CD4-positive, alpha-beta T cell treated with Interleukin-10 for 1 hour (primary cell): ENCODE results near the gene HCST.
"Not testable (repeated sequence)": the region's sequence is repeated elsewhere in the genome, so short reads cannot be mapped to it uniquely, and the experiment has no call there.

Experiments
- DNase-seq: peaks from one replicate; pipeline ENCODE4 v3.0.0-alpha.2; 2020

Gene HCST

DNA sequence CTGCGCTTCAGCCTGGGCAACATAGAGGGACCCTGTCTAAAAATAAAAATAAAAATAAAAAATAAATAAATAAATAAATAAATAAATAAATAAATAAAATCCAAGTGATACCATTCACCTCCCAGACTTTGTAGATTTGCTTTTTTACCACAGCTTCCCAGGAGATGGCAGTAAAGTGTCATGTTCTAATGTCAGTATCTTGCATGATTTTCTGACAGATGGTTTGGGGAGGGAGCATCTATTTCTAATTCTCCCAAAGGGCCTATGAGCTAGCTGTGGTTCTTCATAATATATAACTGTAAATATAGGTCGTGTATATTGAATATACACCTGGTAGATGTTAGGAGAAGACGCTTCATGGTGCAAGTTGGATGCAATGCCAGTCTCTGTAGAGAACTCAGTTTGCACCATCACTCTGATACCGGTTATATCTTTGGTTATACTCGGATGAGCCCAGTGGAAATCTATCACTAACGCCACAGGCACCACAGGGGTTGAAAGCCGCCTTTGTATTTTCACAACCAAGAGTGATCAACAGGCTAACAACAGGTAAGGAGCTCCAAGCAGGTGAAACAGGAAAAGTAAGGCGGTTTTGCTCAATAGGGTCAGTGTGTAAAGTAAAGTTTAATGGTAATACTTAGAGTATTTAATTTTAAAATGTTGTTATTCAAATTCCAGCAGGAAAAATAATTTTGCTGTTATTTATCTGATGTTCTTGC lies 20.1 kb upstream of the HCST start:
- DNase-seq, result peak; percentile 85

- no peak for DNase-seq
Measured at GRCh38 chr19:35883882-35884281, 18.4 kb upstream of the HCST start.

DNA sequence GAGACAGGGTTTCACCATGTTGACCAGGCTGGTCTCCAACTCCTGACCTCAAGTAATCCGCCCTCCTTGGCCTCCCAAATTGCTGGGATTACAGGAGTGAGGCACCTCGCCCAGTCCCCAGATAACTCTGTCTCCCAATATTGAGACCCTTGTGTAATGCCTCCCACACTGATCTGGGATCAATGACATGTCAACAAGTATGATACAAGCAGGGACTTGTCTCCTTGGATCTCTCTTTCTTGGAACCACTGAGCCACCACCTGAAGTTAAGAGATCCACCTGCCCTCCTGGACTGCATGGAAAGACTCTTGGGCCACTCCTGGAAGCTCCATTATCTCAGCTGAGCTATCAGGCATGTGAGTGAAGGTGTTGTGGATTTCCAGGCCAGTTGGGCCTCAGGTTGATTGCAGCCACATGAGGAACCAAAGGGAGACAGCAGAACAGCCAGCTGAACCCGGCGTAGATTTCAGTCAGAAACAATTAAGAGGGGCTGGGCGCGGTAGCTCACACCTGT lies 17.0 kb upstream of the HCST start:
- DNase-seq, result no peak

GRCh38 chr19:35885904-35886303 lies 16.4 kb upstream of the HCST start:
- no peak for DNase-seq

DNA sequence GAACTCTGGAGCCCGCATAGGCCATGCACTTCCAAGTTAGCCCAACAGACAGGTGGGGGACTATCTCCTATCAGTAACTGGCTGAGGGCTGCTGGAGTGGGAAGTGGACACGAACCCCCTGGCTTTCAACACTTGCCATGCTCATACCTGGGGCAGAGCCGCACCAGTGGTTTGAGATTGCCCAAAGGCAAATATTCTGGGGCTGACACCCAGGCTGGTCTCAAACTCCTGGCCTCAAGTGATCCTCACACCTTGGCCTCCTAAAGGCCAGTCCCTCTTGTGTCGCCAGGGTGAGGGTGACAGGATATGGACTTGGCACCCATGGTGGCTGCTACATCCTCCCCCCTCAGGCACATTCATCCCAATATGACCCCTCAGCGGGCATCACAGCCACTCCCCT lies 15.1 kb upstream of the HCST start:
- no peak for DNase-seq

DNA sequence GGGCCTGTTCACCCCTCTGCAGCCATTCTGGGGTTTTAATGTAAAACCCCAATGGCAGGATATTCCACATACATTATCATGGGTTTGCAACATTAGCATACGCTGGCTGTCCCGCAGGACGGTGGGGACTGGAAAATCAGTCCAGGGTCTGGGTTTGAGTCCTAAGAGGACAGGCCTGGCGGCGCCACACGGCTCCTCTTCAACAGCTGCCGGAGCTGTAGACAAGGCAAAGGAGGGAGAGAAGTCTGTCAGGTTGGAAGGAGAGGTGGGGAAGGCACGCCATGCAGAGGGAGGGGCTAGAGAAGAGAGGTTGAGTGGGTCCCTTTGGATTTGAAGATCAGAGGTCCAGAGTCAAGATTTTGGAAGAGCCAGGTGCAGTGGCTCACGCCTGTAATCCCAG lies 13.9 kb upstream of the HCST start:
- DNase-seq, result no peak

- DNase-seq, result no peak
Measured at GRCh38 chr19:35889370-35890112, 12.8 kb upstream of the HCST start.

DNA sequence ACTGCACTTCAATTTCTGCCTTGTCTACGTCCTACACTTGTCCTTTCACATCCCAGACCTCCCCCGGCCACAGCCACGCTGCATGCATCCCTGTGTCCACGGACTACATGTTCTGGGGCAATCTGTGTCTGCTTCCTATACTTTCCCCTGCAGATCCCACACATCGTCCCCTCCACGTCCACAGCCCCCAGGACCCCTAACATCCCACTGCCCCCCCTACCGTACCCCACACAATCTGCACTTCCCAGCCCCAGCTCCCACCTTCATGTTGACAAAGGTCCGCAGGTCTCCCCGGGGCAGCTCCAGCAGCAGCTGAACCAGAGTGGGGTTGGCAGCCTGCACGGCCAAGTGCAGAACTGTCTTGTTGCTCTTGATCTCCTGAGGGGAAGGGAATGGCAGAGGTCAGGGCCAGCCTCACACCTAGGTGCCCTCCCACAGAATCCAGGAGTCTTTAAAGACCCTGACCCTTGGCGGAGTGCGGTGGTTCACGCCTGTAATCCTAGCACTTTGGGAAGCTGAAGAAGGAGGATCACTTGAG lies 12.1 kb upstream of the HCST start:
- DNase-seq, result no peak

DNA sequence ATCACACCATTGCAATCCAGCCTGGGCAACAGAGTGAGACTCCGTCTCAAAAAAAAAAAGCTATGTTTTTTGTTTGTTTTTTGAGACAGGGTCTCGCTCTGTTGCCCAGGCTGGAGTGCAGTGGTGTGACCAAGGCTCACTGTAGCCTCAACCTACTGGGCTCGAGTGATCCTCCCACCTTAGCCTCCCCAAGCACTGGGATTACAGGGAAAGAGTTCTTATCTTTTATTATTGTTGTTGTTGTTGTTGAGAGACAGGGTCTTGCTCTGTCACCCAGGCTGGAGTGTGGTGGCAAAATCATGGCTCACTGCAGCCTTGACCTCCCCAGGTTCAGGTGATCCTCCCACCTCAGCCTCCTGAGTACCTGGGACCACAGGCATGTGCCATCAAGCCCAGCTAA lies 10.5 kb upstream of the HCST start:
- not testable (repeated sequence) for DNase-seq

GRCh38 chr19:35894342-35894741 lies 8.0 kb upstream of the HCST start:
- no peak for DNase-seq

GRCh38 chr19:35895911-35896642 lies 6.3 kb upstream of the HCST start:
- no peak for DNase-seq

DNA sequence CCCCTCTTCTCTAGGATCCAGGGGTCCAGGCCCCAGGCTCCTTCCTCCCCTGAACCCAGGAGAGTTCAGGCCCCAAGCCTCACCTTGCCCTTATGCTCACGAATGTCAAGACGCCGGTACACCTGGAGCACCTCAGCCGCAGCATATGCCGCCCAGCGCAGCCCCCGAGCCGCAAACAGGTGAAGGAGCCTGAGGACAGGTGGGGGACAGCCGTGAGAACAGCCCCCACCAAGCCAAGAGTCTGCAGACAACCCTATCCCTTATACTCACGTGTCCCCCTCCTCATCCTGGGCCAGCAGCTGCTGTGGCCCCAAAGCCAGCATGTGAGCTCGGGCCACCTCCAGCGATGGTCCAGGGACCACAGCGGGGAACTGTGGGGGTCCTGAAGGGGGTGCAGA lies 5.7 kb upstream of the HCST start:
- no peak for DNase-seq

DNA sequence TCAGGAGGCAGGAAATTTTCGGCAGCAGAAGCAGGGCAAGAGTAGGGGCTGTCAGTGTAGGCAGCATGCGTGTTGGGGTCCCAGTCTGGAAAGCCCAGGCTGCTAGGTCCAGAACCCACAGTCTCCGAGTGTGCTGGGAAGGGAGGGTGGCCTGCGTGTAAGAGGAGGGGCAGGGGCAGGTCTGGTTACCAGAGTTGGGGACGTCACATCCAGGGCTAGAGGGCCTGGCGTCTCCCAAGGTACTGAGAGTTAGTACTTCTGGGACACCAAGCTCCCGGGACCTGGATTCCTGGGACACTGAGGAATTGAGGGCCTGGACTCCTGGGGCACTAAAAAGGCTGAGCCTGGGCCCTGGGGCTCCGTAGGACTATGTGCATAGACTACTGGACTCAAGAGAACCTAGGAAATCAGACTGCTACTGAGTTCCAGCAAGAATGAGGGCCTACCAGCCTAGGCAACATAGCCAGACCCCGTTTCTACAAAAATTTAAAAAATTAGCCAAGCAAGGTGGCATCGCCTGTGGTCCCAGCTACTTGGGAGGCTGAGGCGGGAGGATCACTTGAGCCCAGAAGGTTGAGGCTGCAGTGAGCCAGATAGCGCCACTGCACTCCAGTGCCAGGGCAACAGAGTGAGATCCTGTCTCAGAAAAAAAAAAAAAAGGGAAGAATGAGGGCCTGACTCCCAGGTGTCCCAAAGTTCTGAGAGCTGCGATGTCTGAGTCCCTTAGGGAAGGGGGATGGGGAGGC lies 4.5 kb upstream of the HCST start:
- no peak for DNase-seq

DNA sequence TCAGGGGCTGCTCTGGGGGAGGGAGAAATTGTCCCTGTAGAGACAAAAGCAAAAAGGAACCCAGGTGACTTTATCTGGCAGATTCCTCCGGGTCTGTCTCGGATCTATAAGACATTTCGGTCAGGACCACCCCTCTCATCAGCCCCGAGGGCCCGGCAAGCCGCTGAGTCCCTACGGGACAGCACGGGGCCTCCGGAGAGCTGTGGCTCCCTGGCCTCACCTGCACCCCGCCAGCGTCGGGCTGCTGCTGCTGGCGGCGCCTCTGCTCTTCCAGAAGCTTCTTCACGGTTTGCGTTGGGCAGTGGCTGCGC lies 3.9 kb upstream of the HCST start:
- DNase-seq, result no peak

- peak; percentile 90 for DNase-seq
Measured at GRCh38 chr19:35899547-35900214, 2.6 kb upstream of the HCST start.

GRCh38 chr19:35901055-35901644 lies 1.2 kb upstream of the HCST start:
- DNase-seq, result no peak

- no peak for DNase-seq
Measured at GRCh38 chr19:35902870-35903475, 644 bp downstream of the HCST start.

DNA sequence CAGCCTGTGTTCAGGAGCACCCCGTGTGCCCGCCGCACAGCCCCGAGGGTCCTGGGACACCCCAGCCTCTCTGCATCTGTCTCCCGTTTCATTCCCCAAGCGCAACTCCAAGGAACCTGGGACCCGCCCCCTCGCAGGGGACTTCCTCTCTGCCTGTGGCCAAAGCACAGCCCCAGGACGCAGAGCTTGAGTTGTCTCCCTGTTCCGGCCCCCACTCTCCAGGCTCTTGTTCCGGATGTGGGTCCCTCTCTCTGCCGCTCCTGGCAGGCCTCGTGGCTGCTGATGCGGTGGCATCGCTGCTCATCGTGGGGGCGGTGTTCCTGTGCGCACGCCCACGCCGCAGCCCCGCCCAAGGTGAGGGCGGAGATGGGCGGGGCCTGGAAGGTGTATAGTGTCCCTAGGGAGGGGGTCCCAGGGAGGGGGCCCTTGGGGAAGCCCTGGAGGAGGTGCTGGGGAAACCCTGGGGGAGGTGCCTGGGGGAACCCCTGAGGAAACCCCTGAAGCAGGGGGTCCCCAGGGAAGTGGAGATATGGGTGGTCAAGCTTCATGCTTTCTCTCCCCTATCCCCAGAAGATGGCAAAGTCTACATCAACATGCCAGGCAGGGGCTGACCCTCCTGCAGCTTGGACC lies 1.3 kb downstream of the HCST start:
- DNase-seq, result peak; percentile 93

GRCh38 chr19:35904311-35905068 lies 2.2 kb downstream of the HCST start:
- DNase-seq, result no peak

DNA sequence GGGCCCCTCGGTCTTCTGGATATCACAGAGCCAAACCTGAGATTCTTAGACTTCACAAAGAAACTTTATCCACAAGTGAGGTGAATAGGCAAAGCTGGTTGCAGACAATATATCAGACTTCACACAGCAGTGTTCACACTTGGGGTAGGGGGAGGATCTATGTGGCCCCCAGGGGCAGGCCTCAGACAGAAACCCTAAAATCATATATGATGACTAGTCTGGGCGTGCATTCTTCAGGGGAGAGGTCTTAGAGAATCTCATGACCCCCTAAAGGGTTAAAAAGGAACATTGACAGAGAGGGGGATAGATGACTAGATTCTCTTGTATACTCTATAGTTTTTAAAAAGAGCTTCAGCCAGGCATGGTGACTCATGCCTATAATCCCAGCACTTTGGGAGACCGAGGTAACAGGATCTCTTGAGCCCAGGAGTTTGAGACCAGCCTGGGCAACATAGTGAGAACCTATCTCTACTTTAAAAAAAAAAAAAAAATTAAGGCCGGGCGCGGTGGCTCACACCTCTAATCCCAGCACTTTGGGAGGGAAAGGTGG lies 2.9 kb downstream of the HCST start:
- no peak for DNase-seq
